Nephron (organoid): ENCODE results near the gene TEX19.

Experiments
- H3K27ac Mint-ChIP-seq, 3 experiments: 2 replicates each; pipeline ENCODE4 v1.8.0; 2020; ENCODE audit warnings: mixed read lengths in 3 of 3, mild to moderate bottlenecking in 2 of 3, moderate library complexity in 1 of 3
- H3K27me3 Mint-ChIP-seq: 2 replicates; pipeline ENCODE4 v1.8.0; 2021; ENCODE audit warnings: low read depth, mild to moderate bottlenecking, moderate library complexity, mixed read lengths
- H3K36me3 Mint-ChIP-seq: 2 replicates; pipeline ENCODE4 v1.8.0; 2020; ENCODE audit warnings: low read depth, mixed read lengths
- H3K4me1 Mint-ChIP-seq: 2 replicates; pipeline ENCODE4 v1.8.0; 2020; ENCODE audit warnings: mixed read lengths
- H3K4me3 Mint-ChIP-seq, 3 experiments: 2 replicates each; pipeline ENCODE4 v1.8.0; 2020; ENCODE audit warnings: mild to moderate bottlenecking in 3 of 3, mixed read lengths in 3 of 3, moderate library complexity in 2 of 3
- H3K9me3 Mint-ChIP-seq: 2 replicates; pipeline ENCODE4 v1.8.0; 2020; ENCODE audit warnings: mixed read lengths
- TF ChIP-seq, protein P1 (sequence below), 3 experiments: fragments of 200-600 bp; sonication (generic); IDR thresholded peaks; one replicate each; pipeline ENCODE4 v1.5.0; 2021; ENCODE audit warnings: antibody characterized with exemption in 3 of 3; ENCODE audit not compliant: unreplicated experiment in 3 of 3

TEX19 gene

DNA sequence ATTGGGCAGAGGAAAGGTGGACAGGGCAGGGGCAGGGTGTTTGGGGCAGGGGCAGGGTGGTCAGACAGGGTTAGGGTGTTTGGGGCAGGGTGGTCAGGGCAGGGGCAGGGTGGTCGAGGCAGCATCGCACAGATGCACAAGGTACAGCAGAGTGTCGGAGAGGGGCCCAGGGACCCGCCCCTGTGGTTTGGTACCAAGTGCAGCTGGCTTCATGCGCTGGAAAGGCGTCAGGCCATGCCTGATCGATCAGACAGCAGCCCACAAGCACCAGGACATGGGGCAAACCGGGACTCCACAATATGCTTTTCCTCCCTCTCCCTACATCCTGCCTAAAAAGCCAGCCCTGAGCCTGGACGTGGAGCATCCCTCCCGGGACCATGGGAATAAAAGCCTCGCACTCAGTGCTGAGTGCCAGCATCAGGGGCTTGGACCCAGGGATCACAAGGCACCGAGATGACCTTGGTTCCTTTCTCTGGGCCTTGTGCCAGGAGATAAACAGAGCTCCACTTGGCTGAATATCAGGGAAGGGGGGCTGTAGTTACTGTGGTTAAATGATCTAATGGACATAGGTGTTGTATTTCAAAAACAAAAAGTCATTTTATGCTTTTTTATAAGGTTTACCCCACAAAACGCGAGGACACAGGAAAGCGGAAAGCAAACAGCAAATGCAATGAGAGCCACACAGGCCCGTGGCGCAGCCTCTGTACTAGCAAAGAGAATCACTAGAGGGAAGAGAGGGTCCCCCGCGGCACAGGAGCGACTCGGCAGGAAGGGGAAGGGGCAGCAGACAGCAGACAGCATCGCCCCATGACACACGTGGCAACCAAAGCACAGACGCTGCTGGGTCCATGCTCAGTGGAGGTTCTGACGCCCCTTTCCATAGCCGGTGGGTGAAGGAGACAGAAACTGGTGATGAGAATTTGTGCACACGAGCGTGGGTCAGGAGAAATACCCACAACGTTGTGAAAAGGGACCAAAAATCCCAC is 53.8 kb downstream of the TEX19 start:
- Mint-ChIP-seq H3K36me3 (peaks cover 9% of the 10 kb centered on the region), H3K27ac (no peak overlapping the region), H3K4me1 (peaks cover 27% of the 10 kb centered on the region), H3K4me3 (no peak overlapping the region), H3K27me3 (no peaks in the 10 kb centered on the region), H3K9me3 (no peaks in the 10 kb centered on the region)
- TF ChIP-seq, protein P1, sequence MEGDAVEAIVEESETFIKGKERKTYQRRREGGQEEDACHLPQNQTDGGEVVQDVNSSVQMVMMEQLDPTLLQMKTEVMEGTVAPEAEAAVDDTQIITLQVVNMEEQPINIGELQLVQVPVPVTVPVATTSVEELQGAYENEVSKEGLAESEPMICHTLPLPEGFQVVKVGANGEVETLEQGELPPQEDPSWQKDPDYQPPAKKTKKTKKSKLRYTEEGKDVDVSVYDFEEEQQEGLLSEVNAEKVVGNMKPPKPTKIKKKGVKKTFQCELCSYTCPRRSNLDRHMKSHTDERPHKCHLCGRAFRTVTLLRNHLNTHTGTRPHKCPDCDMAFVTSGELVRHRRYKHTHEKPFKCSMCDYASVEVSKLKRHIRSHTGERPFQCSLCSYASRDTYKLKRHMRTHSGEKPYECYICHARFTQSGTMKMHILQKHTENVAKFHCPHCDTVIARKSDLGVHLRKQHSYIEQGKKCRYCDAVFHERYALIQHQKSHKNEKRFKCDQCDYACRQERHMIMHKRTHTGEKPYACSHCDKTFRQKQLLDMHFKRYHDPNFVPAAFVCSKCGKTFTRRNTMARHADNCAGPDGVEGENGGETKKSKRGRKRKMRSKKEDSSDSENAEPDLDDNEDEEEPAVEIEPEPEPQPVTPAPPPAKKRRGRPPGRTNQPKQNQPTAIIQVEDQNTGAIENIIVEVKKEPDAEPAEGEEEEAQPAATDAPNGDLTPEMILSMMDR (IDR thresholded peaks at IDR 0.05; ENCODE audit: unreplicated experiment in 3 of 3), result no peak
